Stimulated activated CD4-positive, alpha-beta T cell treated with anti-CD3 and anti-CD28 coated beads, Interleukin-4, amount 100 ng/mL, for 24 hours (primary cell): ENCODE data around the gene CCL8.
"Not testable (repeated sequence)": the region's sequence is repeated elsewhere in the genome, so short reads cannot be mapped to it uniquely, and the experiment has no call there.

ENCODE experiments used
- DNase-seq: peaks from one replicate; pipeline ENCODE4 v3.0.0-alpha.2; 2020

The CCL8 gene

GRCh38 chr17:34318474-34318873, 761 bp upstream of the CCL8 start:
- DNase-seq, result no peak

GRCh38 chr17:34321964-34322363, 2.7 kb downstream of the CCL8 start:
- no peak for DNase-seq

- DNase-seq, result not testable (repeated sequence)
Measured at GRCh38 chr17:34327580-34327979, 8.3 kb downstream of the CCL8 start.

GRCh38 chr17:34337701-34338100, 18.5 kb downstream of the CCL8 start:
- DNase-seq, result no peak

- DNase-seq, result no peak
Measured at GRCh38 chr17:34339138-34339770, 20.0 kb downstream of the CCL8 start.

GRCh38 chr17:34341916-34342315, 22.7 kb downstream of the CCL8 start:
- no peak for DNase-seq

- no peak for DNase-seq
Measured at GRCh38 chr17:34347063-34347462, 27.8 kb downstream of the CCL8 start.

- DNase-seq, result no peak
Measured at GRCh38 chr17:34349751-34350150, 30.5 kb downstream of the CCL8 start.

GRCh38 chr17:34351096-34351495, 31.9 kb downstream of the CCL8 start:
- DNase-seq, result no peak

GRCh38 chr17:34352191-34352590, 33.0 kb downstream of the CCL8 start:
- no peak for DNase-seq

GRCh38 chr17:34354637-34355036, 35.4 kb downstream of the CCL8 start:
- no peak for DNase-seq

GRCh38 chr17:34356194-34356593, 37.0 kb downstream of the CCL8 start, which contains the start of gene CCL13:
Gene CCL13, plus strand, starts transcription at chr17:34356480. Its CDS starts 47 bp downstream, at chr17:34356527.
- DNase-seq, result no peak

- no peak for DNase-seq
Measured at GRCh38 chr17:34357398-34357797, 38.2 kb downstream of the CCL8 start.

- no peak for DNase-seq
Measured at GRCh38 chr17:34358631-34359030, 39.4 kb downstream of the CCL8 start.

- DNase-seq, result no peak
Measured at GRCh38 chr17:34360601-34361270, 41.5 kb downstream of the CCL8 start.

- peak; percentile 69 for DNase-seq
Measured at GRCh38 chr17:34361478-34362061, 42.3 kb downstream of the CCL8 start.

GRCh38 chr17:34363183-34363661, 44.0 kb downstream of the CCL8 start, which contains the start of gene CCL1:
Gene CCL1, minus strand, starts transcription at chr17:34363233. Its CDS starts 72 bp downstream, at chr17:34363161.
- no peak for DNase-seq

GRCh38 chr17:34364751-34365150, 45.5 kb downstream of the CCL8 start:
- no peak for DNase-seq

- DNase-seq, result no peak
Measured at GRCh38 chr17:34365340-34365739, 46.1 kb downstream of the CCL8 start.

- DNase-seq, result no peak
Measured at GRCh38 chr17:34366010-34366409, 46.8 kb downstream of the CCL8 start.

GRCh38 chr17:34366529-34367107, 47.4 kb downstream of the CCL8 start:
- DNase-seq, result no peak

GRCh38 chr17:34367486-34368195, 48.4 kb downstream of the CCL8 start:
- no peak for DNase-seq
